GM21619 (cell line): ENCODE measurements around the gene DEF6.

Experiments
- ATAC-seq: cut with Tn5 transposase; IDR thresholded peaks from one replicate; pipeline ENCODE4 v1.9.1; 2021; ENCODE audit not compliant: unreplicated experiment

DEF6 gene

GRCh38 chr6:35370124-35370741, 72.6 kb downstream of the DEF6 start:
- peak; percentile 58 for ATAC-seq

- ATAC-seq: no peak
Measured at GRCh38 chr6:35370785-35371493, 73.3 kb downstream of the DEF6 start.
